Stimulated activated CD4-positive, alpha-beta T cell treated with anti-CD3 and anti-CD28 coated beads, Interleukin-12 subunit alpha, Interleukin-12 subunit beta, amount 100 ng/mL, for 4 hours (primary cell): ENCODE data around the gene PPP1R13B.
A peak's percentile ranks its signal among the peaks of the same experiment; 100 is the strongest.
"Not testable (repeated sequence)": the region's sequence is repeated elsewhere in the genome, so short reads cannot be mapped to it uniquely, and the experiment has no call there.

Experiments used
- DNase-seq: peaks from one replicate; pipeline ENCODE4 v3.0.0-alpha.2; 2020

The PPP1R13B gene

DNA sequence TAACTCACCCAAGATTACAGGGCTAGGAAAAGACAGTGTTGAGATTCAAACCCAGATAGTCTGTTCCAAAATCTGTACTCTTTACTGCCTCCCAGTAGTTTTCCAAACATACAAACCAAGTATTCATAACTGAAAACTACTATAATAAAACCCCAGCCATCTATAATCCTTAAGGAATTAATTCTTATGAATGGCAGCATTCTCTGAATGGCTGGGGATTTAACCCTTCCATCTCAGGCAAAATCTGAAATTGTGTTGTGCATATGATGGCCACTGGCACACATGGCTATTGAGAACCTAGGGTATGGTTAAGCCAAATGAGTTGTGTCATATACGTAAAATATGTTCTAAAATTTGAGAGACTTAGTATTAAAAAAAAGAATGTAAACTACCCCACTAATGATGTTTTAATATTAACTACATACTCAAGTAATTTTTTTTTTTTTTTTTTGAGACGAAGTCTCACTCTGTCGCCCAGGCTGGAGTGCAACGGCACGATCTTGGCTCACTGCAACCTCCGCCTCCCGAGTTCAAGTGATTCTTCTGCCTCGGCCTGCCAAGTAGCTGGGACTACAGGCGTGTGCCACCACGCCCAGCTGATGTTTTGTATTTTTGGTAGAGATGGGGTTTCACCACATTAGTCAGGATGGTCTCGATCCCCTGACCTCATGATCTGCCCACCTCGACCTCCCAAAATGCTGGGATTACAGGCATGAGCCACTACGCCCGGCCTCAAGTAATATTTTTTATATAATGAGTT, 16.7 kb downstream of the PPP1R13B start:
- no peak for DNase-seq

DNA sequence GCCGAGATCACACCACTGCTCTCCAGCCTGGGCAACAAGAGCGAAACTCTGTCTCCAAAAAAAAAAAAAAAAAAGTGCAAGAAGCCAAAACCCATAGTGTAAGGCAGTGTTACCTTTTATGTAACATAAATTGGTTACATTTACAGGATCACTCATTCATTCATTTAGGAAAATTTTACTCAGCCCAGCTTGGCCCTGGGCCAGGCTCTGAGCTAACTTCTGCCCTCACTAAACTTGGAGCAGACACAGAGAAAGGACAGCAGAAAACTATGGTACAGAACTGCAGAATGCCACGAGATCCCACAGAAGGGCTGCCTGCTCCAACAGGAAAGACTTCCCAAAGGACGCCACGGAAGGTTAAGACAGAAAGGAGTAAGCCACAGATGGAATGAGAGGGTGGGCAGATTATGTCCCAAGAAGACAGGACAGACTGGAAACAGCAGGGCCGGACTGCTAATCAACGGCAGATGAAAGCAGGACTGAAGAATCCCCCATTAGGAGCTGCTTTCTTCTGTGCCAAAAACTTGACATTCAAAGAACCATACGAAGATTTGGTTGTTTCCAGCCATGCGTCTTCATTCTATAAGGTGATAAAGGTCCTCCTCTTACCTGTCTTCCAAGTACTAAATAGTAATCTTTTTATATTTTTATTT, 18.9 kb downstream of the PPP1R13B start:
- peak; percentile 16 for DNase-seq

DNA sequence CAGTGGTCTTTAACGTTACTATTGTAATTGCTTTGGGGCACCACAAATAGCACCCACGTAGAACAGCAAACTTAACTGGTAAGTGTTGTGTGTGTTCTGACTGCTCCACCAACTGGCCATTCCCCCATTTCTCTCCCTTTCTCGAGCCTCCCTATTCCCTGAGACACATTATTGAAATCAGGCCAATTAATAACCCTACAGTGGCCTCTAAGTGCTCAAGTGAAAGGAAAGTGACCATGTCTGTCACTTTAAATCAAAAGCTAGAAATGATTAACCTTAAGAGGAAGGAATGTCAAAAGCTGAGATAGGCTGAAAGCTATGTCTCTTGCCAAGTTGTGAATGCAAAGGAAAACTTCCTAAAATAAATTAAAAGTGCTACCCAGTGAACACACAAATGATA, 22.3 kb downstream of the PPP1R13B start:
- no peak for DNase-seq

DNA sequence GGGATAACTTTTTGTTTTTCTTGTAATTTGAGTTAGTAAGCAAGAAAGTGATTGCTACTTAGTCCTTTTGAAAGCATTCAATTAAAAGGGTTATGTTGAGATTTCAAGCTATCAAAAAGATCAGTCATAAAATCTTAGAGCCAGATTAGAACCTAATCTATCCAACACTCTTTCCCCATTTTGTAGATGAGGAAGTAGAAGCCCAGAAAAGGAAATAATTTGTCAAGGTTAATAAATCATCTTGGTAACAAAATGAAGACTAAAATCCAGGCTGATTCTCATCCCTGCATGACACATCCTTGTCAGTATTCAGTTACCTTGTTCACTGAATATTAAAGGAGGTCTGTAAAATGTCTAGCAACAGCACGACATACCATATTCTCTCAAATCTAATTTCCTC, 26.5 kb downstream of the PPP1R13B start:
- no peak for DNase-seq

DNA sequence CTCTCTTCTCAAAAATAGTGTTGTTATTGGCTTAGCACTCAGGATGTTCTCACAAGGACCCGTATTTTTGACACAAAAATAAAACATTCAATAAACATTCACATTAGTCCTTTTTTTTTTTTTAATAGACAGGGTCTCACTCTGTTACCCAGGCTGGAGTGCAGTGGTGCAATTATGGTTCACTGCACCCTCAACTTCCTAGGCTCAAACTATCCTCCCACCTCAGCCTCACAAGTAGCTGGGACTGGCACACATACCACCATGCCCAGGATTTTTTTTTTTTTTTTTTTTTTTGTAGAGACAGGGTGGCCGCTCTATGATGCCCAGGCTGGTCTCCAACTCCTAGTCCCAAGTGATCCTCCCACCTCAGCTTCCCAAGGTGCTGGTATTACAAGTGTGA, 27.0 kb downstream of the PPP1R13B start:
- DNase-seq = no peak

DNA sequence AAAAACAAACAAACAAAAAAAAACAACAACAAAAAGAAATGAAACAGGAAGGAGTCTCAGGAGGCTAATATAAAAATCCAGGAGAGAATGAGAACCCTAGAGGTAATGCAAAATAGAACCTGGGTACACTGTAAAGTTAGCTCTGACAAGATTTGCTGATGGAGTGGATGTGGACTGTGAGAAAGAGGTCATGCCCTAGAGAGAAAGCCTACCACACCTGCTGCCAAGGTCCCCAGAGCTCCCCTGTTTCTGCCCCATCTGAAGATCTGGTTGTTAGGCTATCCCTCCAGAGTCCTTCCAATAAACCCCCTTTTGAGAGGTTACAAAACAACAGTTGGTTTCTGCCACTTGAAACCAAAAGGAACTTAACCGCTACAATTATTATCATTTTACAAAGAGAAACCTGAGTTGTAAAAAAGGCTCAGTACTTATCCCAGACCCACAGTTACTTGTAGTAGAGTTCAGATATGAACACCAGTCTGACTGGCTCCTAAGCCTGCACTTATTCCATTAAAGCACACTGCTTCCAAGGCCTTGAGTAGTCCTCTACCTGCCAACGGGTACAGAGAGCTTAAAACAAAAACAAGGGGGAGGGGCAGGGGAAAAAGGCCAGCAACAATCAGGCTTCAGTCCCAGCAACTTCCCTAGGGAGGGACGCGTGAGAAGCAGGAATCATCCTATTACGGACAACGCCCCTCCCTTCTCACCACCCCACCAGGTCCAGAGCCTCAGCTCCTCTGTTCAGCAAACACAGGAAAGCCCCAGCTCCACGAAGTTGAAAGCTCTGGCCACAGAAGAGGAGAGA, 27.7 kb downstream of the PPP1R13B start:
- no peak for DNase-seq

DNA sequence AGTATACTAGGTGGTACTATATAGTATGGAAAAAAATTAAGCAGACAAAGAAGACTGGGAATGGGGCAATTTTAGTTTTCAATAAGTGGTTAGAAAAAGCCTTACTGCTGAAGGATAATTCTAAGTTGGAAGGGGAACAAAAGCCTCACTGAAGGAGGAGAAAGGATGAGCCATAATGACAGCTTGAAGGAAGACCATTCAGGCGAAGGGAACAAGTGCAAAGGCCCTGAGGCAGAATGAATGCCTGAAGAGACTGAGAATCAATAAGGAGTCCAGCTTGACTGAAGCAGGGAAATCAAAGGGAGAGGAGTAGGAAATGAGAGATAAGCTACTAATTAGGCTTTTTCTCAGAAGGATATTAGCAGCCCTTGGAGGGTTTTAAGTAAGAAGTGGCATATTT, 28.5 kb downstream of the PPP1R13B start:
- no peak for DNase-seq

DNA sequence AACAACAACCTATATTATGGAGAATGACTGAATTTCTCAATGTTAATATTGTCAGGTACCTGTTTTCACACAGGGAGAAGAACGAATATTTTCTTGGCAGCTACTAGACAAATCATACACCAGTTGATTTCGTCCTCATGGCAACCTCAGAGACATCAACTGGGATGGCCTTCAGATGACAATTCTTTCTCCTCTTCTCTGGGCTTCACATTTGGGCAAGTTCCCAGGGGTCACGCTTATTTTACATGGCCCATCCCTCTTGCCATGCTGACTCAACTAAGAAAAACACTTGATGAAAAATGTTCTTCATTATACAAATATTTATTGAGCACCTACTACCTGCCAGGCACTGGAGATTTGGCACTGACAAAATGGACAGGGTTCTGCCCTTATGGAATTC, 29.0 kb downstream of the PPP1R13B start:
- DNase-seq = no peak

DNA sequence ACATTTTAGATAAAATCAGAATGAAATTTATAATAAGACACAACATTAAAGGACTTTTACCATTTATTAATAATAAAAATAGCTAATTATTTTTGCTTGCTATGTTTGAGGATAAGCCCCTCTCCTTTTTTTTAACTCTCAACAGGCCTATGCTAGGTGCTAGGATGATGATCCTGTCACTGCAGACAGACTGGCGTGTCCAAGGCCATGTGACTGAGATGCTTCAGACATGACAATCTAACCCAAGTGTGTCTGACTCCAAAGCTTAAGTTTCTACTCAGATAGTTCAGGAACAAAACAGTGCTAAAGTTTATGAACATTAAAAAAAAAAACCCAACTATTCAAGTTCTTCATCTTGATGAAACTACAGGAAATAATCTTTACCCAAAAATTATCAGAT, 29.8 kb downstream of the PPP1R13B start:
- DNase-seq = no peak

DNA sequence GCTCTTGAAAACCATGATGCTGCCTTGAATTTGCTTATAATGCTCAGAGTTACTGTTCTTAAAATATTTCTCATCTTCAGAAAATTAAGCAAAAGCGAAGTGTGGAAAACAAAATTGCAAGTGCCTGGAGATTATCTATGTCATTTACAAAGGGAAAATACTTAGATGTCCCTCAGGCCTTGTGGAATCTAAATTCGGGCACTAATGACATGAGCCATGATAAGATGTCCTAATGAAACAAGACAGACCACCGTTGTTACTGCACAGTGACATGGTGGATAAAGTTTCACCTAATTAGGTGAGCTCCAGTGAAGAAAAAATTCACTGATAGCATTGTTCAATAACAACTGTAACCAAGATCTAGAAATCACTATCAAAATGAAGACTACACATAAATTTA, 30.4 kb downstream of the PPP1R13B start:
- DNase-seq = no peak

DNA sequence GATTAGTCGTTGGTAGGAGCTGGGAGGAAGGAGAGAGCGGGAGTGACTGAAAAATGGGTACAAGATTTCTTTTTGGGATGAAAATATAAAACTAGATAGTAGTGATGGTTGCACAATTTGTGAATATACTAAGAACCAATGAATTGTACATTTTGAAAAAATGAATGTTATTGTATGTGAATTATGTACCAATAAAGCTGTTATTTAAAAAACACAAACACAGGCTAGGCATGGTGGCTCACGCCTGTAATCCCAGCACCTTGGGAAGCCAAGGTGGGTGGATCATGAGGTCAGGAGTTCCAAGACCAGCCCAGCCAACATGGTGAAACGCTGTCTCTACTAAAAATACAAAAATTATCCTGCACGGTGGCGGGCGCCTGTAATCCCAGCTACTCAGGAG, 32.1 kb downstream of the PPP1R13B start:
- no peak for DNase-seq

DNA sequence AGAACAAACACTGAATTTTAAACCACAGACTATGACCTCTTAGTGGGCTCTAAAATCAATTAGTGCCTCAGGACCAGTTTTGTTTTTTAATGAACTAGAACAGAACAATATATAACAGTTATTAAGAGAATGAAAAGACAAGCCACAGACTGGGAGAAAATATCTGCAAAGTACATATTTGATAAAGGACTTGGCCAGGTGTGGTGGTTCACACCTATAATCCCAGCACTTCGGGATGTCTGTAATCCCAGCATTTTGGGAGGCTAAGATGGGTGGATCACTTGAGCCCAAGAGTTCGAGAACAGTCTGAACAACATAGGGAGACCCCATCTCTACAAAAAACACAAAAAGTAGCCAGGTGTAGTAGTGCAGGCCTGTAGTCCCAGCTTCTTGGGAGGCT, 36.2 kb downstream of the PPP1R13B start:
- DNase-seq = no peak

DNA sequence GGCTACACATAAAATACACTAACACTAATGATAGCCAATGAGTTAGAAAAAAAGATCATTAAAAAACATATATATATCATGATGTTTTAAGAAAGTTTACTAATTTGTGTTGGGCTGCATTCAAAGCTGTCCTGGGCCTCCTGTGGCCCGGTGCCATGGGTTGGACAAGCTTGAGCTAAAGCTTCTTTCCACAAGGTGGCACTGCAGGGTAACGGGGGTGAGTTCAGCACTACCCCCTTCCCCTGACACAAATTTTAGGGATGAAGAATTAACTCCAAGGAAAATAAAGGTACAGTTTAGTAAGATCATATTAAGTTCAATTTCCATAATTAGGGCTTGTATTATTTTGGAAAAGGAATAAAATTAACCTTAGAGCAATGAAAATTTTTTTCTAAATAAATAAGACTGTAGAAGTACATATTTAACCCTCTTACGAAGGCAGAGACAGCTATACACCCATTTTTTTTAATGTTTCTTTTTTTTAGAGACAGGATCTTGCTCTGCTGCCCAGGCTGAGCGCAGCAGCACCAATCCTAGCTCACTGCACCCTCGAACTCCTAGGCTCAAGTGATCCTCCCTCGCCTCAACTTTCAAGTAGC, 38.9 kb downstream of the PPP1R13B start:
- DNase-seq = peak; percentile 59

DNA sequence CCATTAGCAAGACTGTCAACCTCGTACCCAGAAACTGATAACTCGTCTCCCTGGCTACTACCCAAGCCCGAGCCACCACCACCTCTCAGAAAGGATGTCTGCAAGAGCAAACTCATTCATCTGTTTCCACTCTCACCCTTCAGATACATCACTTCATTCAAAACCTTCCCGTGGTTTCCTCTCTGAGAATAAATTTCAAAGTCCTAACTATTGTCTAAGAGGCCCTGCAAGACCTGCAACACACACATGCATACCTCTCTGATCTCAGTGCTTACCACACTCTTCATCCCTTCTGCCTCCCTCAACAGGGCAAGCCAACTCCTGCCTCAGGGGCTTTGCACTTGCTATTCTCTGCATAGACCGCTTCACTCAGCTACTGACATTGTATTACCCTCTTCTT, 40.6 kb downstream of the PPP1R13B start:
- no peak for DNase-seq

DNA sequence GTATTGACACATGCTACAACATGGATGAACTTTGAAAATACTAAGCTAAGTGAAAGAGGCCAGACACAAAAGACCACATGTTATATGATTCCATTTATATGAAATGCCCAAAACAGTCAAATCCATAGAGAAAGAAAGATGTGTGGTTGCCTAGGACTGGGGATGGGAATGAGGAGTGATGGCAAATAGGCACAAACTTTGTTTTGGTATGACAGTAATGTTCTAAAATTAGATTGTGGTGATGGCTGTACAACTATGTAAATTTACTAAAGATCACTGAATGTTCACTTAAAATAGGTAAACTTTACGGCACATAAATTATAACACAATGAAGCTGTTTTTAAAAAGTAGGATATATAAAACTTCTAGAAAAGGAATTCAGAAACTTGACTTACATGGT, 41.7 kb downstream of the PPP1R13B start:
- no peak for DNase-seq

DNA sequence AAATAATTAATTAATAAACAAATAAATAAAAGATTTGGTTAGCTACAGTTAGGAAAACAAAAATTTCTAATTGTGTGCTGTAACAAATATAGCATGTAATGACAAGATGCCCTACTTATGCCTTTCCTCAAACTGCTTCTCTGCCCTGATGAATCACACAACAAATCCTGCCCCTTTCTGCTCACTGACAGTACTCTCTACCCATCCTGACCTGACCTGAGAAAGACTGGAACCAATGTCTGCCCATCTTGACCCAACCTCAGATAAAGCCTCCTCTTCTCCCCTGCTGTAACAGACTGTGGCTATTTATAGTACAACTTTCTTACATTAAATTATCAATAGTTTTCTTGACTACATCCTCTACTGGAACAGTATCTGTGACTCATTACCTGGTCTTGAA, 43.7 kb downstream of the PPP1R13B start:
- no peak for DNase-seq

DNA sequence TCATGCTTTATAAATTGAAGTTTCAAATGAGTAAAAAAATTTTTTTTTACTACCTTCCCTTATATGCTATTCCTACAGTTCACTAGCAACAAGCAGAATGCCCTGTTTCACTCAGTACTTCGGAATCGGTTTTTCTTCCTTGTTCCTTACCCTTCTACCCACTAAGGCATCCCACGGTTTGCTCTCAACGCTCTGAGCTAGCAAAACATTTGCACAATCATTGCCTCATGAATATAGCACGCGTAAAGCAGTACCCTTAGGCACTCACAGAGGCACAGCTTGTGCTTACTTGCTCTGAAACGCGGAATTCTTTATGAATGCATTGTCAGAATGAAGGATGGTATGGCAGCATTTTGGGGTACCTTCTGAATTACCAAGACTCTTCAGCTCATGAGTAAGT, 45.0 kb downstream of the PPP1R13B start:
- no peak for DNase-seq

DNA sequence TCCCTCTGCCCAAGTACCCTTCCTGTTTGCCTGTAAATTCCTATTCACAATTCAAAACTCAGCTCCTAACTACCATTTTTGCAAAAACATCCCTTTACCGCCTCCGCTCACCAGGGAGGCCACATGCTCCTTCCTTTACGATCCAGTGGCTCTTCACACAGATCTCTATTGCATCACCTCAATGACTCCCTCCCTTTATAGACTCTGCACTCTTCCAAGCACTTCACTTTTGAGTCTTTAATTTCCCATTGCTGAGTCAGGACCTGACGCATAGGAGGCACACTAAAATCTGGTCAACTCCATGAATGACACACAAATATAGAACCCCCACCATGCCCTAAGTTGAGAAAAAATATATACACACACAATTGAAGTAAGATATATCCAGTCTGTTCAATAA, 45.9 kb downstream of the PPP1R13B start:
- no peak for DNase-seq

DNA sequence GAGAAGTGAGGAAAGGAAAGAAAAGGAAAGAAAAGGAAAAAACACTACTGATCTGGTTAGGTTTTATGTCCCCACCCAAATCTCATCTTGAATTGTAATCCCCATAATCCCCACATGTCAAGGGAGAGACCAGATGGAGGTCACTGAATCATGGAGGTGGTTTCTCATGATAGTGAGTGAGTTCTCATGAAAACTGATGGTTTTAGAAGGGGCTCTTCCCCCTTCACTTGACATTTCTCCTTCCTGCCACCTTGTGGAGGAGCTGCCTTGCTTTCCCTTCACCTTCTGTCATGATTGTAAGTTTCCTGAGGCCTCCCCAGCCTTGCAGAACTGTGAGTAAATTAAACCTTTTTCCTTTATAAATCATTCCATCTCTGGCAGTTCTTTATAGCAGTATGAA, 54.2 kb downstream of the PPP1R13B start:
- DNase-seq = not testable (repeated sequence)

DNA sequence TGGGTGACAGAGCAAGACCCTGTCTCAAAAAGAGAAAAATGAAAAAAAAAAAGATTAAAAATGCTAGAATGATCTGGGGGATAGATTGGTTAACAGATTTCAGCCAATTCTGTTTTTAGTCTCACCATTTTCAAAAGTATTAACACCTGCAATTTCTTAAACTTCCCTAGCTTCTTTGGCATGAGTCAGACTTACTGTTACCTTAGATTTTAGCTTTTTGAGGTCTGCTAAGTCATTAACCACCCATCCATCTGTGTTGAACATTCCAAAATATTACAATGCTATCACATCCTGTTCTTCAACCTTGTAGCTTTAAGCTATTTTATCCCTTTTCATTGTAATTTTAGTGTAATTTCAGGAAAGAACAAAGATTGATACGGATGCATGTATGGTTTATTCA, 59.3 kb downstream of the PPP1R13B start:
- no peak for DNase-seq

DNA sequence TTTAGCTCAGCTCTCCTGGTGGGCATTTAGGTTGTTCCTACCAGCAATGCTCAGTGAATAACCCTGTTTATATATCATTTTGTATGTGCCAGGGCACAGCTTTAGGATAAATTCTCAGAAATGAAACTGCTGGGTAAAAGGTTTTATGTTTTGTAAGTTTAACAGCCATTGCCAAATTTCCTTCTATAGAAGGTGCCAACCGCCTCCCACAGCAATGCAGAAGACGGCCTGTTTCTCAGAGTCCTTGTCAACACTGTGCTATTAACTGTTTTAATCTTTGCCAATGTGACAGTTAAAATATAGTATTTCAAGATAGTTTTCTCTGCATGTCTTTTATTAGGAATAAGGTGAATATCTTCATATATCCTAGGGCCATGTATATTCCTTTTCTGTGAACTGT, 65.0 kb downstream of the PPP1R13B start:
- no peak for DNase-seq

DNA sequence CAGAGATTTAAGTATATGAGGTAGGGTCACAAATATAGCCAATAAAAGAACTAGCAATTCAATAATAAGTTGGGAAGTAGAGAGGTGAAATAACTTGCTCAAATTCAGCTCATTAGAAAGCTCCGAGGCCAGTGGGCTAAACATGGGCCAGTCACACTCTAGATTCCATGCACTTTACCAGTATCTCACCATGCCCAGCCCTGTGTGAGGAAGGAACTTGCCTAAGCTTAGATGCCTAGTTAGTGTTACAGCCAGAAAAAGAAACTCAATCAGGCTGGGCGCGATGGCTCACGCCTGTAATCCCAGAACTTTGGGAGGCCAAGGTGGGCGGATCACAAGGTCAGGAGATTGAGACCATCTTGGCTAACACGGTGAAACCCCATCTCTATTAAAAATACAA, 71.1 kb downstream of the PPP1R13B start:
- not testable (repeated sequence) for DNase-seq

DNA sequence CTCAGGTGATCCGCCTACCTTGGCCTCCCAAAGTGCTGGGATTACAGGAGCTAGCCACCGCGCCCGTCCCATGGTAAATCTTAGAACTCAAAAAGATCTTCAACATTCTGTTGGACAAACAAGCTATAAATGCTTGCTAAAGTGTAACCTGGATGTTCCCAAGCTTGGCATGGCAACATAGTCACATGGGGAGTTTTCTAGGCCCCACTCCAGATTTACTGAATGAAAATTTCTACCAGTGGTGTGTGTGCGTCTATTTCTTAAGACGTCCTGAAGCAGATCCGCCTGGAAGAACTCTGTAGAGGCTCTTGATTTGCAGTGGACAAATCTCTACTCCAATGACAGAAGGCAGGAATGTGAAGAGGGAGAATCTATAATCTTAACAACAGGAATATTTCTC, 71.9 kb downstream of the PPP1R13B start:
- DNase-seq = no peak

DNA sequence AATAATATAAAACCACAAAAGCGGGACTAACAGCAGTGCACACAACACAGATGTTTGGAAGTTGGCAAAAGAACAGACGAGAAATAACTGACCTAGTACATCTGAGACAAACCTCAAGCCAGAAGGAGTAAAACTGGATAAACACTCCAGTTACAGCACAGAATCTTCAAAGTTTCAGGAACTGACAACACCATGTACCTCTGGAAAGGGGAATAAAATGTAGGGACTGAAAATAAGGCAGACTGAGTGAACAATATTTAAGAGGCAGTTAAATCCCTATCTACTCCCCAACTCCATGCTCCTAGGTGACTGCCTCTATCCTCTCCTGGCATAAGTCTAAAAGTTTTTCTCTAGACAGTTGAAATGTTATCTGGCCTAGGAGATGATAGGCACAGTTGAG, 73.9 kb downstream of the PPP1R13B start:
- no peak for DNase-seq
